ENCODE data around the gene TNPO3.

DNA sequence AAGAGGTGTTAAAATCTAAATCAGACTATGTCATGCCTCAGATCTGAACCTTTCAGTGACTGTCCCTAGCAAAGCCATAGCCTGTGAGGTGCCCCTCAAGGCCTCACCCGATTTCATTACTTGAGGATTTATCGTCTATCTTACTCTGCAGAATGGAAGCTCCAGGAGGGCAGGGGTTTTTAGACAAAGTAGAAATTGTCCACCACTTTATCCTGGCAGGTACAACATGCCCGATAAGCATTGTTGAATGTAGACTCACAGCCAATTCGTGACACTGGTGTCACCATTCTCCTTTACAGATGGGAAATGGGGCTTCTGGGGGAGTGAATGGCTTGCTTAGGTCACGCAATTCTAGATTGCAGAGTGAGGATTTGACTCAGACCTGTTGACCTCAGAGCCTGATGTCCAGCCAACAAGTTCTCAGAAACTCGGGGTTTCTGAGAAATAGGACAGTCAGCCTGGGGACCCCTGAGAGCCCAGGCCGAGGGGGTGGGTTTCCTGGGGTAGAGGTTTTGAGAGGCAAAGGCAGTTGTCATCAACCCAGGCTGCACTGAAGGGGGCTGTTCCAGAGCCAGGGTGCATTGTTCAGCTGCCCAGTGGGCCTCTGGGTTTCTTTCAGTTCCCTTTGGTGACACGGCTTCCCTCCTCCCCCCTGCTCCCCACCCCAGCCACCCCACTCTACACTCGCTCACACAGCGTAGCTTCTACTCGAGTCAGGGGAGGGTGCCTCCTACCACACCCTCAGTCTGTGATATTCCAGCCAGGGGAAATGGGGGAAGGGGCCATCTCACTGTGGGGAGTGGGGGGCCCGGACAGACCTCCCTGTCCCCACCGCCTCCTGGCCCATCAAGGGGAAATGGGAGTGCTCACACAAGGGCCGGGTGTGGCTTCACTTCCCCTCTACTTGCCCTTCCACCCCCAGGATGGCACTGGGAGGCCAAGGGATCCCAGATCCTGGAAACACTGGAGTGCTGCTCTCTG lies 120.3 kb downstream of the TNPO3 start:
- TF ChIP-seq, protein P1, sequence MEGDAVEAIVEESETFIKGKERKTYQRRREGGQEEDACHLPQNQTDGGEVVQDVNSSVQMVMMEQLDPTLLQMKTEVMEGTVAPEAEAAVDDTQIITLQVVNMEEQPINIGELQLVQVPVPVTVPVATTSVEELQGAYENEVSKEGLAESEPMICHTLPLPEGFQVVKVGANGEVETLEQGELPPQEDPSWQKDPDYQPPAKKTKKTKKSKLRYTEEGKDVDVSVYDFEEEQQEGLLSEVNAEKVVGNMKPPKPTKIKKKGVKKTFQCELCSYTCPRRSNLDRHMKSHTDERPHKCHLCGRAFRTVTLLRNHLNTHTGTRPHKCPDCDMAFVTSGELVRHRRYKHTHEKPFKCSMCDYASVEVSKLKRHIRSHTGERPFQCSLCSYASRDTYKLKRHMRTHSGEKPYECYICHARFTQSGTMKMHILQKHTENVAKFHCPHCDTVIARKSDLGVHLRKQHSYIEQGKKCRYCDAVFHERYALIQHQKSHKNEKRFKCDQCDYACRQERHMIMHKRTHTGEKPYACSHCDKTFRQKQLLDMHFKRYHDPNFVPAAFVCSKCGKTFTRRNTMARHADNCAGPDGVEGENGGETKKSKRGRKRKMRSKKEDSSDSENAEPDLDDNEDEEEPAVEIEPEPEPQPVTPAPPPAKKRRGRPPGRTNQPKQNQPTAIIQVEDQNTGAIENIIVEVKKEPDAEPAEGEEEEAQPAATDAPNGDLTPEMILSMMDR (IDR thresholded peaks at IDR 0.05; ENCODE audit: low read depth, low read length) = no peak
- TF ChIP-seq POLR2A (IDR thresholded peaks at IDR 0.05; ENCODE audit: extremely low read depth, insufficient read length) (no peak), MYC (IDR thresholded peaks at IDR 0.05; ENCODE audit: low read depth, low read length) (no peak)
- TF ChIP-seq, protein P2, sequence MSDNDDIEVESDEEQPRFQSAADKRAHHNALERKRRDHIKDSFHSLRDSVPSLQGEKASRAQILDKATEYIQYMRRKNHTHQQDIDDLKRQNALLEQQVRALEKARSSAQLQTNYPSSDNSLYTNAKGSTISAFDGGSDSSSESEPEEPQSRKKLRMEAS (IDR thresholded peaks at IDR 0.05; ENCODE audit: low read depth, low read length) = no peak
